Ecto neural progenitor cell (in vitro differentiated cells): ENCODE data around the gene ANKS1B.

Experiments used
- DNase-seq: peaks from one replicate; pipeline ENCODE4 v3.0.0-alpha.2; 2018; ENCODE audit warnings: low spot score

Gene ANKS1B

DNA sequence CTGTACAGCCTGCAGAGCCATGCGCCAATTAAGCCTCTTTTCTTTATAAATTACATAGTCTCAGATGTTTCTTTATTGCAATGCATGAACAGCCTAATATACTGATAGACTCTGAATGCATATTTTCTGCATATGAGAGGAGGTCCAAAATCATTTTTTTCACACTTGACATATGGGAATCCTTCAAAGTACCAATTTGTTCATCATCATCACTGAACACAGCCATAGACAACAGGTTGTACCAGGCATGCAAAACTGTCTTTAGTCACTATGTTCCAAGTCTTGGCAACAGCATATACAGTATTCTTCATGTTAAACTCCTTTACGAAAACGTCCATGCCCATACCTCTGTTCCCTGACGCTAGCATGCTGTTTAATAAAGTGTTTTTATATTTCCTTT is 807.9 kb downstream of the ANKS1B start:
- no peak for DNase-seq

GRCh38 chr12:99170461-99170860 is 814.3 kb downstream of the ANKS1B start:
- DNase-seq: no peak

- no peak for DNase-seq
Measured at GRCh38 chr12:99170037-99170436, 814.7 kb downstream of the ANKS1B start.

- no peak for DNase-seq
Measured at GRCh38 chr12:99157946-99158345, 826.8 kb downstream of the ANKS1B start.

DNA sequence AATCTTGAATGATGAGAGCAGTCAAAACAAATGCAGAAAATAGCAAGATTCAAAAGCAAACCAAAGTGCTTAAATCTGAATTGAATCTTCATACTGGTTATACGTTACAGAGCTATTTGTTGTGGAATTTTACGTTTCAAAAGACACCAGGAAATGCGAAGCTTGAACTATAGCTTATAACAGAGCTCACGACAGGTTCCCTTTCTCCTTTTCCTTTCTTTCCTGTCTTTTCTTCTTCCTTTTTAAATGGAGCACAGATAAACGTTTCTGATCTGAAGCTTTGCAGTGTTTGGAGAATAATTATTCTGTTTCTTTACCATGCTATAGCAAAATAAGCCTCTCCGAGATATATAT is 829.8 kb downstream of the ANKS1B start:
- DNase-seq: no peak

DNA sequence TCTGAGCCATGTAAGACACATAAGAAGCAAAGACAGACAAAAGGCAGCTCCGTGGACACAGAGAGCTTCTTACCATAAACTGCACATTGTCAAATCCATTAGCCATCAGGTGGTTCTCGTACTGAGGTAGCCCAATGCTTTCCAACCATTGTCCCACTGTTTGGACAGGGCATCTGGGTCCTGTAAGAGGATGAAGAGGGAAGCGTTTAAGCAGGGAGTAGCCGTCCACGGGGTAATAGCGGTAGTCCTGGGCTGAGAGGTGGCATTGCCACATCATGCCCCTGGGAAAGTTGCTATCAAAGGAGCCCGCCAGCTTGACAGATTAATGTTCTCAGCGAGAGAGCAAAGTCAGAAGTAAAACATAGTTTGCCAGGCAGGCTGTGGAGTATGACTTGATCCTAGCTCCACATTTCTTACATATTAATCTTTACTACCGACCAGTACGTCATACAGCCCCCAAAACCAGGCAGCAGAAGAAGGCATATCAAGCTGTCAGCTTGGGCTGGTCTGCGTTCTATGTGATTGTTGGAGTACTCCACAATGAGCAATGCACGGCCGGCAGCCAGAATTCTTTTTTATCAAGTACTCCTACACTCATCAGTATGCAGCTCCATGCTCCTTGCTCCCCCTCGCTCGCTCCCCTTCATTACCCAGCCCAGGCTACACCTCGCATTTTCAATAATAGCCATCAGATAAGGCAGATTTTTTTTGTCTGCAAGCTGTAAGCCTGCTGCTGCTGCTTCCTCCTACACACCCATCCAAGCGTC is 830.3 kb downstream of the ANKS1B start:
- DNase-seq: peak; percentile 56

DNA sequence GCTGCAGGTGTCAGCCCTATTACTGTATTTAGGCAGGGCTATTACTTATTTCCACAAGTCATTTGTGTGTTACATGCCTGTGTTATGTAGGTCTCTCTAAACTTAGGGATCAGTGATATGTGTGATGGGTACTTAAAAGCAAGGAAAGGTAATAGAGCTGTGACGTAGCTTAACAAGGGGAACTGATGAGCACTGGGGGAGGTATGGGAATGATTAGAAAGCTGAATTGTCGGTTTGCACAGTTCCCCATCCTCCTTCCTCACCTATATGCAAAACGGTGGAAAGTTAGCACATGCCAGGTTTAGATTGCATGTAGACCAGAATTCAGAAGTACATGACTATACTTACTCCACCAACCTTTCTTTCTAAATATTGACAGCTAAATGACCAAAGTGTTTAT is 831.4 kb downstream of the ANKS1B start:
- no peak for DNase-seq

GRCh38 chr12:99152337-99152736 is 832.4 kb downstream of the ANKS1B start:
- no peak for DNase-seq

DNA sequence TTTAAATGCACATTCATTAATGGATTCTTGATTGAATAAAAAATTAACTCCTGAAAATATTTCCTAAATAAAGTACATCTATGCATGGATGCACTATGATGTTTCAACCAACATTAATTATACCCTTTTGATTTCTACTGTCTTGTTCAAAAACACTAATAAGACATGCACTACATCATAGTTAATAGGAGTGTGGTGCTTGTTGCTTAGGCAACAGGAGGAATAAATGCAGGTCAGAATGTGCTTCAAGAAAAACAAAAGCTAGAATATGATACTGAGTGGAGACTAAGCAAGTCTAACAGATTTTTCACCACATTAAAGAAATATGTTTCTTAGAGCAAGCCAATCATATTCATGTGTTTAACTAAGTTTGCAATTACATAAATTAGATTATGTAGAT is 833.0 kb downstream of the ANKS1B start:
- no peak for DNase-seq

DNA sequence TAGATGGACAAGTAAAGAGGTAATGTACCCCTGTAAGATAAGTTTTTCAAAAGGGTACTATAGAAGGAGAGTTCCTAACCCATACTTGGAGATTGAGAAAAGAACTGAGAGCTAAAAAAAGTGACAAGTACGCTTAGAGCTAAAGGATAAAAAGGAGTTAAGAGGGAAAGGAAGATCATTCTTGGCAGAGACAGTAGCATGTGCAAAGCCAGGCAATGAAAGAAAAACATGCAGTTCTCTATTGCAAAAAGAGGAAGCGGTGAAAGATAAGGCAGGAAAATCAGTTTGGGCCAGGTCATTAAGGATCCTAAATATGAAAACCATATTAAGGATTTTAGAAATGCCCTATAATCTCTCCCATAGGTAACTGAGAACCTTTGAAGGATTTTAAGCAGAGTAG is 837.6 kb downstream of the ANKS1B start:
- no peak for DNase-seq

- DNase-seq: no peak
Measured at GRCh38 chr12:99146730-99147129, 838.0 kb downstream of the ANKS1B start.

DNA sequence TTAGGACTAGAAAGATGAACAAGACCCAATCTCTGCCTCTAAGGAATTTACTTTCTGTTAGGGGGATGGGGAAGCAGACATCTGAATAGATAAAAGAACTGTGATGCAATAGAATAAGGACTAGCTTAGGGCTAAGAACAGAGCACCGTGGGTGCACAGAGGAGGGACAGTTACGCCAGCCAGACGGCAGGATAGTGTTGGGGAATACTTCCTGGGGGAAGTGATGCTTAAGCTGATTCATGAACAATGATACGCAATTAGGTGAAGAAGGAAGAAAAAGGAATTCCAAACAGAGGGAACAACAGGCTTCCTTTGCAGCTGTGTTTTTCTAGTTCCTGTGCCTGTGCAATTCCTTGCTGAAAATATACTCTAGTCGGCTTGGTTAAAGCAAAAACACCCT is 838.6 kb downstream of the ANKS1B start:
- no peak for DNase-seq

DNA sequence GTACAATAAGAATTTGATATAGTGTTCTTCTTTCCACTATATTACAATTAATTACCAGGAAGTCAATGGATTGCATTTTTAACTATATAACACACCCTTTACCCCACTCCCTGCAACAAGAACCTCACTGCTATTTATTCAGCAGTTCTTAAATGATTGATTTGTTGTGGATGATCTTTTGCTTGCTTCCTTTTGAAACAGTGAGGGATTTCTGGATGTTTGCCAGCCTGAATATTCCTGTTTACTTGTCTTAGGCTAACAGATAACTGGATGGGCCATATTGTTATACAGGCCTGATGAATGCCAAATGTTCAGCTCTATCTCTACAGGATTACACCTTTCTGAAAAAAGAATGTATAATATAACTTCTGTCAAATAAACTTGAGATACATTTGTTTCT is 842.1 kb downstream of the ANKS1B start:
- DNase-seq: no peak

- DNase-seq: no peak
Measured at GRCh38 chr12:99140017-99140720, 844.6 kb downstream of the ANKS1B start.

DNA sequence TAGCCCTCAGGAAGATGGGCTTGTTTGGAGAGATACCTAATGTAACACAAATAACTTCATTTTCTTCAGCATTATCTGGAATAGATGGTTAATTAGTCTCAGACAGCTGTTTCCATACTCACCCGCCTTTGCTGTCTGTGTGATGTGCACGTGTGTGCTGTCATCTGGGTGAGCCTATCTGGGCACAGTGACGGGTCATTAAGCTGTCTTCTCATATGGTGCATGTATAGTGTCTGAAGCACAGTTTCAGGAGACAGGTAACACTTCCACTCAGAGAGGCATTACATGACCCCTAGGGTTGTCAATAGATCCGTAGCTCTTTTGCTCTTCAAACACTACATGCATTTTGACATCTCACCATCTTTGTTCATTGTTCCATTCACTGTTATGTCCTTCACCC is 846.3 kb downstream of the ANKS1B start:
- no peak for DNase-seq

DNA sequence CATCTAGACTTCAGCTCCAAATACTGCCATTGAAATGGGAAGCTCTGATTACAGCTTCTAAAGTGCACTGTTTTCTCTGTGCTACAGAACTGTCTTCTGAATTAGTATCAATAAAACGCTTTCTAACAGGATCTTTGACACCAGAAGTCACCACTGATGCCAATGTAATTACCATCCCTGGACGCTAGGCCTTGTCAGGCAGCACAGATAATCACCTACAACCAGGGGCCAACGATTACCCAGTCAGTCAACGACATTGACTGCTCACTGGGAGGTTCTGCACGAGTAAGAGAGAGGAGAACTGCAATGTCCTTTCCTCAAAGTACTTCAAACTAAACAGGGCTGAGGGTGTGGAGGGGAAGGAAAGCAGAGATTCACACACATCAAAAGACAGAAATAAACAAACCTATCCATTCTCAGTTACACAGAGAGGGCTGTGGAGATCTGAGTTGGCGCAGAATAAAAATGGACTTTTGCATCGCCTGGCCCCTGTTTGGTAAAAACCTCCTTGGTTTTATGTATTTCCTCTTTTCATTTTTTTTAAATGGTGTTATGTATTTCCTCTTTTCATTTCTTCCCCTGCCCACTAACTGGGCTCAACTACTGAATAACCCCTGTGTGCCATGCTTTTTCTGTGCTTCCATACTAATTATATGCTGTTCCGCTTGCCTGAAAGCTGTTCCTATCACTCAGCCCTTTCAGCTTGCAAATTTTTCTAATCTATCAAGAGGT is 847.4 kb downstream of the ANKS1B start:
- DNase-seq: no peak

DNA sequence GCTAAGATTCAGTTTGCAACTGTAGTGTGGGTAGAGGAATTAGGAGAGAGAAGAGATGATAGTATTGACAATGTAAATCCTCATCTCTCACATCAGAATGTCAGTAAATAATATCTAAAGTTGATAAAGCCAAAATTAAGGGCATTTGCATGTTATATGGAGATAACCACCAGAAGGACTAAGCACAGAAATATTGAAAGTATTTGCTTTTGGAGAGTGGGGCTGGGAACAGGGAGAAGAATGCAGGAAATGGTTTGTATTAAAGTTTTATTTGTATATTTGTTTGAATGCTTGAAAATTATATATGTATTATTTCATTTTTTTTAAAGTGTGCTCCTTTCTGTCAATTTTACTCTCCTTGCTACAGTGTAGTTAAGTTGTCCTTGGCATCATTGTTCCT is 848.2 kb downstream of the ANKS1B start:
- DNase-seq: no peak

DNA sequence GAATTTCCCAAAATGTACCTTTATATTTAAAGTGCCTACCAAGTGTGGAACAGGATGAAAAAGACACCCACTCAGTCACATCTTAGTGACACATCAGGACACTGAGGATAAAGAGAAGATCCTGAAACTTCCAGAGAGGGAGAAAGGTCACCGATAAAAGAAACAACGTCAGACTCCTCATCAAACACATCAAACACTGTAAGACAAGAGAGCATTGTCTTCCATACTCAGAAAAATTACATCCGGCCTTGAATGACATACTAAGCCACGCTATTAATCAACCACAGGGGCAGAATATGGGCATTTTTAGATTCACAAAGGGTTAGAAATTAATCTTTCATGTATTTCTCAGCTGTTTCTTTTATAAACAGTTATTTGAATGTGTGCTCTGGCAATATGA is 849.4 kb downstream of the ANKS1B start:
- DNase-seq: no peak

GRCh38 chr12:99133401-99133800 is 851.3 kb downstream of the ANKS1B start:
- DNase-seq: no peak

DNA sequence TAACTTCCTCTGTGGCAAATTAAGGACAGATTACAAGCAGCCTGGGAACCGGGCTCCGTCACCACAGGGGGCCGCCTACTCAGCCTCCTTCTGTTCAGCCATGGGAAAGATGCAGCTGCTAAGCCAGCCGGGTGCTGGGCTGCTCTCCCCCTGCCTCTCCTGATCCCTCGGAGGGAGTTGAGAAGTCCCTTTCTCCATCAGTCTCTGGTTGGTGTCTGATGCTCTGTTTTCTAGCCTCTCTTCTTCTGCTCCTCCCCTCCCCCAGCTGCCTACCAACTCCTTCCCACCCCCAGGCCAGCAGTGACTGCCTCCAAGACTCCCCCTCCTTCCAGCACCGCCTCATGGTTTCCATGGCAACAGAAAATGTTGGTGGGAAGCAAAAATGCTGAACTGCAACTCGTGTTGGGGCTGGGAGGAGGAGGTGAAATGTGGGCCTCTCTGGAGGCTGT is 853.0 kb downstream of the ANKS1B start:
- DNase-seq: peak; percentile 93

DNA sequence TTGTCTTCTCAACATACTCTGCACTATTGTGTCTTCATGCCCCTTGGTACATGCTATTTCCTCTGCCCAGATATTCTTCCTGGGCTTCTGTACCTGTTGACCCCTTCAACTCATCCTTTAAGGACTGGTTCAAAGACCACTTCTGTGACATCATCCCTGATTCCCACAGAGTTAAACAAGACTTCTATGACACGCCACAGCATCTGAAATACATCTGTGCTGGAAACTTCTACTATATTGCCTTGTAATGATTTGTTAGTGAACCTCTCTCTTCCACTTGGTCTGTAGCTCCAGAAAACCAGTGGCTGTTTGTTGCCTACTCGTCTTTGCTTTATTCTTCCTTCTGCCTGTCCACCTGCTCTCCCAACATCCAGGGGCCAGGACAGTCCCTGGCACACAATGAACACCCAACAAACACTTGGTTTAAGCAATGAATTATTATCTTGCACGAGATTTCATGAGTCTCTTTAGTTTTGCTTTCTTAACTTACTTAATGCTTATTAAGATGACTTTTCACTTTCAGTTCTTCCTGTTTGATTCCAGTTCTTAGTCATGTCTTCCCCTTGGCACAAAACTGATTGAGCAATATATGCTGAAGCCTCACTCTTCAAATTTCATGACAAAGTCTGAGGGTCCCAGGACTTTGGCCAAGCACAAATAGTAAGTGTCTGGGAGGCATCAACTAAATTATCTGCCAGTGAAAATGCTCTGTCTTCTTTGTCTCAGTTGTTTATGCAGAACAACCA is 853.8 kb downstream of the ANKS1B start:
- DNase-seq: no peak

DNA sequence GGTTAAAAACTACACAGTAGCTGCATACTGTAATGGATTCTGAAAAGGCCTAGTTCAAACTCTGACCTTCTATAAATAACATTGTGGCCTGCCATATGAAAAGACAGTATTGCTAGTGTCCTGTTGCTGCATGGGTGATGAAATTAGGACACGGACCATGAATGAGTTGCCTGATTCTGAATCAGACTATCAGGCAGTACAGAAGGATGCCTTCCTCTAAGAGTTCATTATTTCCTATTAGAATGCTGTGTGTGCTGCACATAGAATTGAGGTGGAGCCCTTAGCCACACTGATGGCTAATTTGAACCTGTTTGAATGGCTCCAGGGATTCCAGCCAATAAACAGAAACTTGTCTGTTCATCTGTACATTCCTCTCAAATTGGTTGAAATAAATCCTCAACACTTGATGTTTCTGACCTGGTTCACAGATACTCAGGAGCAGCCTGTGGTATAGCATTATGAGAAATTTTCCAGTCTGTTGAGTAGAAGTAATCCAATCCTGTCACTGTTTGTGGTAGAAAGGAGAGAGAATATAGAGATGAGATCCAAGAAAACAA is 856.4 kb downstream of the ANKS1B start:
- no peak for DNase-seq
